NCI-H1105 (cell line): ENCODE measurements around the gene AKT3.

ENCODE experiments used
- DNase-seq: peaks from one replicate; lab custom pipeline; 2025; lab: John Stamatoyannopoulos, UW

The AKT3 gene

GRCh38 chr1:243507001-243507671 is 342.9 kb downstream of the AKT3 start:
- DNase-seq, result no peak

GRCh38 chr1:243505986-243506689 is 343.9 kb downstream of the AKT3 start:
- DNase-seq, result no peak

- no peak for DNase-seq
Observed at GRCh38 chr1:243503155-243503554, 346.9 kb downstream of the AKT3 start.

- no peak for DNase-seq
Observed at GRCh38 chr1:243501002-243501401, 349.0 kb downstream of the AKT3 start.

- DNase-seq, result no peak
Observed at GRCh38 chr1:243500512-243500911, 349.5 kb downstream of the AKT3 start.

- DNase-seq, result no peak
Observed at GRCh38 chr1:243499711-243500110, 350.3 kb downstream of the AKT3 start.

- DNase-seq, result no peak
Observed at GRCh38 chr1:243499248-243499647, 350.8 kb downstream of the AKT3 start.

- no peak for DNase-seq
Observed at GRCh38 chr1:243497939-243498681, 351.9 kb downstream of the AKT3 start.

- DNase-seq, result no peak
Observed at GRCh38 chr1:243496806-243497205, 353.2 kb downstream of the AKT3 start.

- DNase-seq, result no peak
Observed at GRCh38 chr1:243496187-243496646, 353.8 kb downstream of the AKT3 start.

- no peak for DNase-seq
Observed at GRCh38 chr1:243495442-243496186, 354.4 kb downstream of the AKT3 start.

GRCh38 chr1:243494741-243495431 is 355.2 kb downstream of the AKT3 start:
- DNase-seq, result no peak

- DNase-seq, result no peak
Observed at GRCh38 chr1:243493156-243494129, 356.6 kb downstream of the AKT3 start.

- no peak for DNase-seq
Observed at GRCh38 chr1:243490748-243491686, 359.0 kb downstream of the AKT3 start.

GRCh38 chr1:243489681-243490546 is 360.1 kb downstream of the AKT3 start:
- no peak for DNase-seq

GRCh38 chr1:243489158-243489527 is 360.9 kb downstream of the AKT3 start:
- DNase-seq, result no peak

GRCh38 chr1:243488459-243489157 is 361.4 kb downstream of the AKT3 start:
- DNase-seq, result no peak
